Esophagus (tissue), 2 donors: ENCODE measurements around the gene PLCE1. TPM values are rescaled to one million over a fixed set of nuclear protein-coding genes. Genes with fewer than 3 reads are reported as not detected.

Experiments
- H3K27ac ChIP-seq, 2 donors: one replicate each; pipeline ENCODE4 v1.5.1; 2013; ENCODE audit warnings: low read depth in 2 of 2, mild to moderate bottlenecking in 2 of 2, inconsistent platforms in 1 of 2, low read length in 1 of 2, moderate library complexity in 1 of 2
- H3K27me3 ChIP-seq, 2 donors: one replicate each; pipeline ENCODE4 v1.6.1; 2013; ENCODE audit warnings: low read length in 2 of 2, control low read depth in 1 of 2, mild to moderate bottlenecking in 1 of 2; ENCODE audit not compliant: insufficient read depth in 2 of 2, control insufficient read depth in 1 of 2
- H3K36me3 ChIP-seq, 2 donors: one replicate each; pipeline ENCODE4 v1.6.1; 2013; ENCODE audit warnings: low read length in 1 of 2; ENCODE audit not compliant: control insufficient read depth in 2 of 2, insufficient read depth in 2 of 2
- H3K4me1 ChIP-seq, 2 donors: one replicate each; pipeline ENCODE4 v1.6.1; 2013; ENCODE audit warnings: low read length in 1 of 2; ENCODE audit not compliant: control insufficient read depth in 2 of 2, insufficient read depth in 2 of 2
- H3K4me3 ChIP-seq, 2 donors: one replicate each; pipeline ENCODE4 v1.5.1; 2013; ENCODE audit warnings: low read length in 2 of 2, mild to moderate bottlenecking in 2 of 2, low read depth in 1 of 2, moderate library complexity in 1 of 2
- H3K9me3 ChIP-seq, 2 donors: one replicate each; pipeline ENCODE4 v1.6.1; 2013; ENCODE audit warnings: mild to moderate bottlenecking in 2 of 2, low read depth in 1 of 2, low read length in 1 of 2, moderate library complexity in 1 of 2; ENCODE audit not compliant: control insufficient read depth in 2 of 2, insufficient read depth in 1 of 2
- WGBS, 2 donors: extraction: QIAGEN DNeasy Blood & Tissue Kit; methylation state at CpG; one replicate each; pipeline ENCODE4 v1.1.7; 2013; 5-methylcytosine and 5-hydroxymethylcytosine counted together
- polyA plus RNA-seq, 2 donors: library from polyadenylated mRNA; stranded (reverse); fragments of 200-250 nt; gene quantifications; one replicate each; pipeline ENCODE4 v1.2.3, GENCODE V29; 2013
- donor health status: healthy with polysubstance abuse.
- donor health status: Bipolar disorder and iron deficiency.

The PLCE1 gene
- polyA plus RNA-seq, 2 donors: 0.85 to 1.1 TPM

DNA sequence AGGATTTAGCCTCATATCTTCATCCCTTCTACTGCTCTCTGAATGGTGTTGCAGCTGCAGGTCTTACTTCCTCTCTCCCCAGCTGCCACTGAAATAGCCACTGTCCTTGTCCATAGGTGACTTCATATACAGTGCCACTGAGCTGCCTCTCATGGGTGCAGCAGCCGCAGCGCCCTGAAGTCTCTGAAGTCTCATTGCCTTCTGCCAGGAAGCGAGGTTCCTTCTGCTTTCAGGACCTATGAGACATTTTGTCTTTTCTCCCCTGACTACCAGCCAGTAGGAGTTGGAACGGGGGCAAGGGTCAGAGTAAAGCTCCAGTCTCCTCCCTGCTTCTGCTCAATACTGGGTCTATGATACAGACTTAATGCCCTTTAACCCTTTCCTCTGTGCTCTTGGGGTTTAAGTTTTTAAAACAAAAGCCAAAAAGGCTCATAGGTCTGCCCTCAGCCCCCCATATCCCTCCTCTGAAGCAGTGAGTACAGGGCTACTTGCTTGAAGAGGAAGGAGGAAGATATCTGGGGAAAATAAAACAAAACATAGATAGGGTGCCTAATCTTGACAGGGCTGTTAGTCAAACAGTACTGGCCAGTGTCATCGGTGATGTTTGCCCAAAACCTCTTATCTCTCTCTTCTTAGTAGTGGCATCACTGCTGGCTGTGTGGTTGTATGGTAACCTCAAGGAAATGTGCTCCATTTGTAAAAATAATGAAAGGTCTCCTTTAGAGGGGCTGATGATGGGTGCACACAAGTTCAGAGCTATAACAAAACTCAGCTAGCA is 7.1 kb downstream of the PLCE1 start:
- Histone ChIP-seq H3K27ac (no peak overlapping the region), H3K27me3 (no peaks in the 10 kb centered on the region), H3K9me3 (no peaks in the 10 kb centered on the region), H3K36me3 (peaks cover 0 to 1% of the 10 kb centered on the region in 2 donors), H3K4me1 (no peaks in the 10 kb centered on the region), H3K4me3 (no peak overlapping the region)
- WGBS, 2 donors: 68 to 79% methylated on average over 5 of the region's 5 CpGs

DNA sequence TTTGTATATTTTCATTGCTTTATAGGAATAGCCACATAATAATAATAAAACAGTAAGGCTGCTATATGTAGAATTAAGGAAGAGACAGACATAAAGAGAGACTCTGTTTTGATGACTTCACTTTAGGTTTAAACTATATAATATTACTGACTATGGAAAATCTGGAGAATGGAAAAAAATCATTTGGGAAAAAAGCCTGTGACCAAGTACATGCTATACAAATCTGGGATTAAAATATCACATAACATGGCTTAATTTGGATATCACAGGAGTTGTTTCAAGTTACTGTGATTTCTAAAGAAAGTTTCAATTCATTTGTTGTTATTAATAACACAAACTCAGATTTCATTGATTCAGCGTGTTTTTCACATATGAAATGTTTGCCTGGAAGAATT is 7.7 kb downstream of the PLCE1 start:
- H3K4me3 ChIP-seq: no peak overlapping the region
- H3K36me3 ChIP-seq: peaks cover 0 to 1% of the 10 kb centered on the region in 2 donors
- H3K27me3 ChIP-seq: no peaks in the 10 kb centered on the region
- no peaks in the 10 kb centered on the region for H3K4me1 ChIP-seq
- H3K27ac ChIP-seq: no peak overlapping the region
- H3K9me3 ChIP-seq: no peaks in the 10 kb centered on the region
- 93 to 95% methylated on average over 1 of the region's 1 CpG for WGBS, 2 donors

DNA sequence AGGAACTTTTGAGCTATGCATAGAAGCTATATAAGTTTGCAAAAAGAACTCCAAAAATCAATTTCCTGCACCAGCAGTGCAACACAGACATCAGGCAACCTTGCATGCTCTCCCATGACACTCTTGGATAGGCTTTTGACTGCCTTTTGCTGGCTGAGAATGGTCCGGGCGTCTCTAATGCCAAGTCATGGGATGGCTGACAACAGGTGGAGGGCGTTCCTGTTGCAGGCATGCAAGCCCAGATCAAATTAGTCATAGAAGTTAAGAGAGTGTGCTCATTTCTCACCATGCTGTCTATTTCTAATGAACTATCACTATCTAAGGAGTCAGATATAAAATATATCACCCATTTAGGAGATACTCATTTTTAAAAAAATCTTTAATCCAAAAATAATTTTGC is 8.4 kb downstream of the PLCE1 start:
- Histone ChIP-seq H3K27ac (no peak overlapping the region), H3K4me3 (no peak overlapping the region), H3K36me3 (peaks cover 0 to 1% of the 10 kb centered on the region in 2 donors), H3K27me3 (no peaks in the 10 kb centered on the region), H3K4me1 (no peaks in the 10 kb centered on the region), H3K9me3 (no peaks in the 10 kb centered on the region)
- WGBS, 2 donors: 50 to 58% methylated on average over 3 of the region's 3 CpGs

- no peaks in the 10 kb centered on the region for H3K27me3 ChIP-seq
- no peaks in the 10 kb centered on the region for H3K9me3 ChIP-seq
- peaks cover 0 to 1% of the 10 kb centered on the region in 2 donors for H3K36me3 ChIP-seq
- no peaks in the 10 kb centered on the region for H3K4me1 ChIP-seq
- no peak overlapping the region for H3K4me3 ChIP-seq
- WGBS, 2 donors: 87% methylated on average over 3 of the region's 3 CpGs
- no peak overlapping the region for H3K27ac ChIP-seq
Measured at GRCh38 chr10:94003488-94003887, 9.8 kb downstream of the PLCE1 start.

DNA sequence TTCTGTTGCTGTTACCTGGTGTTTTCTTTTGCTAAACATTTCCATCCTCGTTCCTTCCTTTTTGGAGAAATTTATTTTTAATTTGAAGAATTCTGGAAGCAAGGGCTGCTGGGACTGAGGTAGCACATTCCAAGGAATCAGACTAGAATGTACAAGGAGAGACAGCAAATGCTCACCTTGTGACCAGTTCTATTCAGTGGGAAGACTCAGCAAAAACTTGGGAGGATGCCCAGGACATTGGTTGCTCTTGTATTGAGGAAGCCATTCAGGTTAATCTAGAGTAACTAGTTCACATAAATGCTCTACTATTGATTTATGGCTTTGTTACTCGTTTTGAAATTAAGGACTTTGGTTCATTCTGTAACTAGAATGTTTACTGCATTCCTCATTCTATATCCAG is 11.3 kb downstream of the PLCE1 start:
- Histone ChIP-seq H3K4me1 (no peaks in the 10 kb centered on the region), H3K9me3 (no peaks in the 10 kb centered on the region), H3K4me3 (no peak overlapping the region), H3K27me3 (no peaks in the 10 kb centered on the region), H3K36me3 (peaks cover 0 to 1% of the 10 kb centered on the region in 2 donors), H3K27ac (no peak overlapping the region)
- WGBS, 2 donors: 54 to 59% methylated on average over 2 of the region's 2 CpGs

DNA sequence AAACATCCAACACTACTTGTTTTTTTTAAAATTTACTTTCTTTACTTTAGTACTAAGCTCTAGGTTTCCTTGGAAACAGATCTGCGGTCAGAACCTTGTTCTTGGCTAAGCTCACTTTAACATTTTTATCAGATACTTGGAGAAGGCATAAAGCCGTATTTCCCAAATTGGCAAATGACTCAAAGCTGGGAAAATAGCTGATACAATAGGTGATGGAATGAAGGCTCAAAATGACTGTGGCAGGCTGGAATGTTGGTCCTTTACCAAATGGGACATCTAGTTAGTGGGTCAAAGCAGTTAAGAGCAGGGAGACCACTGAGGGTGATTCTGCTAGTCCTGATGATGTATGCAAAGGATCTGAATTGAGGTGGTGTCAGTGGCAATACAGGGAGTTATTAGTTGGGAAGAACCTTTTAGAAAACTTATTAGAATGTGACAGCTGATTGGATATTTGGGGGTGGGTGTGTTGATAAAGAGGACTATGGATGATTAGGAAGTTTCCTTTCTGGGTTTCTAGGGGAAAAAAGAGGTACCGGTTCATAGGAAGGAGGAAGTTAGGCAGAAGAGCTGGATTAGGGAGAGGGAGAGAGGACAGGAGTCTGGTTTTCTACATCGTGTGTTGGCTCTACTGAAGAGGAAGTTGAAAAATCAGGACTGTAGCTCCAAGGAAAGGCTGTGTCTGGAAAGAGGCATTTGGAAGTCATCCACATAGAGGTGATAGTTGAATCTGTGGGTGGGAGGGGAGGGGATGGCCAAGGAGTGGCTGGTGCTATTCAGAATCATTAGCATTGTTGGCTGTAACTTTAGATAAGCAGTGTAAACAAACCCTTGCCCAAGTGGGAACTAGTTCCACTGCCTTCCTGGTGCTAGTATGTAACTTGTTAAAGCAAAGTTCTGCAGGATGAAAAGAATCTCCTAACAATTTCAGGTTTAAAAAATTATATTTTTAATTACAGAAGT is 13.1 kb downstream of the PLCE1 start:
- Histone ChIP-seq H3K9me3 (no peaks in the 10 kb centered on the region), H3K27me3 (no peaks in the 10 kb centered on the region), H3K27ac (no peak overlapping the region), H3K36me3 (no peaks in the 10 kb centered on the region), H3K4me3 (no peak overlapping the region), H3K4me1 (no peaks in the 10 kb centered on the region)
- 25 to 34% methylated on average over 4 of the region's 4 CpGs for WGBS, 2 donors

- Histone ChIP-seq H3K27ac (no peak overlapping the region), H3K4me3 (no peak overlapping the region), H3K36me3 (no peaks in the 10 kb centered on the region), H3K4me1 (no peaks in the 10 kb centered on the region), H3K27me3 (no peaks in the 10 kb centered on the region), H3K9me3 (no peaks in the 10 kb centered on the region)
- WGBS, 2 donors: 90 to 96% methylated on average over 2 of the region's 2 CpGs
Measured at GRCh38 chr10:94008526-94008925, 14.8 kb downstream of the PLCE1 start.

- H3K4me3 ChIP-seq: no peak overlapping the region
- no peaks in the 10 kb centered on the region for H3K27me3 ChIP-seq
- no peaks in the 10 kb centered on the region for H3K4me1 ChIP-seq
- H3K36me3 ChIP-seq: no peaks in the 10 kb centered on the region
- no peak overlapping the region for H3K27ac ChIP-seq
- H3K9me3 ChIP-seq: no peaks in the 10 kb centered on the region
- WGBS, 2 donors: 90 to 95% methylated on average over 2 of the region's 2 CpGs
Measured at GRCh38 chr10:94010116-94010515, 16.4 kb downstream of the PLCE1 start.

DNA sequence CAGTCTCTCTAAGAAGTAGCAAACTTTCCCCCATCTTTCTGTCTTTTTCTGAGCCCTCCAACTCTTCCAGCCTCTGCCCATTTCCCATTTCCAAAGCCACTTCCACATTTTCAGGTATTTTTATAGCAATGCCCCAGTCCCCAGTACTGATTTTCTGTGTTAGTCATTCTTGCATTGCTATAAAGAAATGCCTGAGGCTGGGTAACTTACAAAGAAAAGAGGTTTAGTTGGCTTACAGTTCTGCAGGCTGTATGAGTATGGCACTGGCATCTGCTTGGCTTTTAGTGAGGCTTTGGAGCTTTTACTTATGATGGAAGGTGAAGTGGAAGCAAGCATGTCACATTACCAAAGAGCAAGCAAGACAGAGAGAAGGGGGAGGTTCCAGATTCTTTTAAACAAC is 17.2 kb downstream of the PLCE1 start:
- Histone ChIP-seq H3K9me3 (no peaks in the 10 kb centered on the region), H3K4me3 (no peak overlapping the region), H3K27me3 (no peaks in the 10 kb centered on the region), H3K36me3 (no peaks in the 10 kb centered on the region), H3K27ac (no peak overlapping the region), H3K4me1 (no peaks in the 10 kb centered on the region)
